Activated T-cell treated with anti-CD3 and anti-CD28 coated beads, Interleukin-2, amount 50 U/mL, for 1 hour (primary cell): ENCODE results near the gene RTTN.

Source experiments
- DNase-seq: peaks from one replicate; pipeline ENCODE4 v3.0.0-alpha.2; 2020

Gene RTTN

GRCh38 chr18:70074116-70074515, 131.4 kb downstream of the RTTN start:
- DNase-seq, result no peak

GRCh38 chr18:70073432-70073831, 132.1 kb downstream of the RTTN start:
- DNase-seq, result no peak

GRCh38 chr18:70072678-70073077, 132.8 kb downstream of the RTTN start:
- no peak for DNase-seq

GRCh38 chr18:70069965-70070364, 135.5 kb downstream of the RTTN start:
- no peak for DNase-seq

- DNase-seq, result no peak
These were observed 136.1 kb downstream of the RTTN start for GRCh38 chr18:70069382-70069781.

- DNase-seq, result no peak
These were observed 136.5 kb downstream of the RTTN start for GRCh38 chr18:70068981-70069380.

- no peak for DNase-seq
These were observed 145.8 kb downstream of the RTTN start for GRCh38 chr18:70059684-70060083.

GRCh38 chr18:70058916-70059315, 146.6 kb downstream of the RTTN start:
- DNase-seq, result no peak

GRCh38 chr18:70047931-70048603, 157.4 kb downstream of the RTTN start:
- DNase-seq, result no peak

GRCh38 chr18:70046796-70047195, 158.7 kb downstream of the RTTN start:
- DNase-seq, result no peak

- no peak for DNase-seq
These were observed 159.3 kb downstream of the RTTN start for GRCh38 chr18:70046207-70046606.

- no peak for DNase-seq
These were observed 160.9 kb downstream of the RTTN start for GRCh38 chr18:70044632-70045031.

GRCh38 chr18:70041459-70042050, 163.9 kb downstream of the RTTN start:
- DNase-seq, result no peak

- no peak for DNase-seq
These were observed 166.3 kb downstream of the RTTN start for GRCh38 chr18:70039186-70039585.

GRCh38 chr18:70037431-70038061, 167.9 kb downstream of the RTTN start:
- DNase-seq, result no peak

GRCh38 chr18:70036771-70037347, 168.6 kb downstream of the RTTN start:
- no peak for DNase-seq

- no peak for DNase-seq
These were observed 169.3 kb downstream of the RTTN start for GRCh38 chr18:70036168-70036567.

- DNase-seq, result no peak
These were observed 174.3 kb downstream of the RTTN start for GRCh38 chr18:70031221-70031620.

GRCh38 chr18:70030728-70031127, 174.8 kb downstream of the RTTN start:
- DNase-seq, result no peak

GRCh38 chr18:70029163-70029562, 176.3 kb downstream of the RTTN start:
- no peak for DNase-seq

GRCh38 chr18:70028734-70029133, 176.8 kb downstream of the RTTN start:
- no peak for DNase-seq

GRCh38 chr18:70028084-70028483, 177.4 kb downstream of the RTTN start:
- no peak for DNase-seq

GRCh38 chr18:70025580-70025979, 179.9 kb downstream of the RTTN start:
- no peak for DNase-seq

GRCh38 chr18:70024829-70025228, 180.7 kb downstream of the RTTN start:
- DNase-seq, result no peak
